NCI-H226 (cell line): ENCODE measurements around the gene TLR9.

Source experiments
- DNase-seq: peaks from one replicate; pipeline ENCODE4 v3.0.0-alpha.2; 2015

TLR9 gene

GRCh38 chr3:52247409-52248164, 22.1 kb upstream of the TLR9 start:
- DNase-seq, result no peak

- no peak for DNase-seq
Observed at GRCh38 chr3:52246728-52247408, 21.4 kb upstream of the TLR9 start.

GRCh38 chr3:52246264-52246620, 20.8 kb upstream of the TLR9 start:
- DNase-seq, result no peak

- DNase-seq, result peak; percentile 63
Observed at GRCh38 chr3:52245322-52246263, 20.1 kb upstream of the TLR9 start, which contains the start of gene PPM1M. PPM1M (plus strand) TSS chr3:52245759; CDS start chr3:52245825, 66 bp downstream.

- DNase-seq, result peak; percentile 61
Observed at GRCh38 chr3:52243791-52244628, 18.6 kb upstream of the TLR9 start.

GRCh38 chr3:52242039-52242438, 16.6 kb upstream of the TLR9 start:
- no peak for DNase-seq

GRCh38 chr3:52240886-52241370, 15.5 kb upstream of the TLR9 start:
- DNase-seq, result no peak

- DNase-seq, result peak; percentile 80
Observed at GRCh38 chr3:52240059-52240885, 14.8 kb upstream of the TLR9 start.

GRCh38 chr3:52238761-52239701, 13.6 kb upstream of the TLR9 start, which contains the start of gene TWF2:
TWF2 (minus strand) TSS chr3:52239158; CDS start chr3:52239016, 142 bp downstream.
- peak; percentile 56 for DNase-seq

GRCh38 chr3:52238193-52238760, 12.8 kb upstream of the TLR9 start:
- DNase-seq, result no peak

- DNase-seq, result peak; percentile 92
Observed at GRCh38 chr3:52237657-52238172, 12.3 kb upstream of the TLR9 start.

- no peak for DNase-seq
Observed at GRCh38 chr3:52237006-52237656, 11.7 kb upstream of the TLR9 start.

- no peak for DNase-seq
Observed at GRCh38 chr3:52236424-52236886, 11.0 kb upstream of the TLR9 start.

GRCh38 chr3:52234516-52235447, 9.3 kb upstream of the TLR9 start:
- DNase-seq, result no peak

- no peak for DNase-seq
Observed at GRCh38 chr3:52233968-52234367, 8.5 kb upstream of the TLR9 start.

GRCh38 chr3:52233108-52233591, 7.7 kb upstream of the TLR9 start:
- no peak for DNase-seq
